CD8-positive, alpha-beta memory T cell (primary cell): ENCODE data around the gene CCDC136. TPM values are rescaled to one million over a fixed set of nuclear protein-coding genes. Genes with fewer than 3 reads are reported as not detected.

ENCODE experiments used
- CTCF ChIA-PET: fragments of 350-600 bp; sonication (Branson Sonifier 250); formaldehyde crosslinking; loops from one replicate; lab custom pipeline; 2021; ENCODE audit warnings: antibody characterized with exemption; lab: Charles Lee
- POLR2A ChIA-PET: fragments of 350-600 bp; sonication (Branson Sonifier 250); formaldehyde crosslinking; loops from one replicate; lab custom pipeline; 2021; ENCODE audit warnings: antibody characterized with exemption; lab: Charles Lee
- DNase-seq, 5 donors: peaks; one replicate each; pipeline versions ENCODE4 v3.0.0 to v3.0.0-alpha.2; 2020 to 2022; ENCODE audit warnings: mixed read lengths in 1 of 5
- H3K27ac ChIP-seq: one replicate; pipeline ENCODE4 v1.7.0; 2013; ENCODE audit warnings: low read depth, mild to moderate bottlenecking, low read length, moderate library complexity
- H3K27me3 ChIP-seq: 2 replicates; pipeline ENCODE4 v1.7.0; 2013; ENCODE audit warnings: low read length, mild to moderate bottlenecking; ENCODE audit not compliant: insufficient read depth, poor library complexity, severe bottlenecking
- H3K36me3 ChIP-seq: 2 replicates; pipeline ENCODE4 v1.7.0; 2013; ENCODE audit warnings: mild to moderate bottlenecking, low read length, moderate library complexity; ENCODE audit not compliant: insufficient read depth
- H3K4me1 ChIP-seq: 2 replicates; pipeline ENCODE4 v1.7.0; 2013; ENCODE audit warnings: mild to moderate bottlenecking, low read length, moderate library complexity; ENCODE audit not compliant: insufficient read depth
- H3K4me3 ChIP-seq: 2 replicates; pipeline ENCODE4 v1.7.0; 2013; ENCODE audit warnings: mild to moderate bottlenecking, low read length
- H3K9me3 ChIP-seq: 2 replicates; pipeline ENCODE4 v1.7.0; 2013; ENCODE audit warnings: mild to moderate bottlenecking, low read length
- H3K27ac Mint-ChIP-seq, 8 donors: one replicate each; pipeline ENCODE4 v1.8.0; 2020 to 2021; ENCODE audit warnings: mixed read lengths in 8 of 8, mild to moderate bottlenecking in 6 of 8, inconsistent platforms in 3 of 8, moderate library complexity in 3 of 8
- H3K27me3 Mint-ChIP-seq, 2 donors: one replicate each; pipeline ENCODE4 v1.8.0; 2020 to 2021; ENCODE audit warnings: mixed read lengths in 2 of 2, mild to moderate bottlenecking in 1 of 2, moderate library complexity in 1 of 2
- H3K36me3 Mint-ChIP-seq, 3 donors: one replicate each; pipeline ENCODE4 v1.8.0; 2020 to 2021; ENCODE audit warnings: mixed read lengths in 3 of 3, inconsistent platforms in 1 of 3, mild to moderate bottlenecking in 1 of 3
- H3K4me1 Mint-ChIP-seq, 3 donors: one replicate each; pipeline ENCODE4 v1.8.0; 2020 to 2021; ENCODE audit warnings: mixed read lengths in 3 of 3, inconsistent platforms in 1 of 3, mild to moderate bottlenecking in 1 of 3
- H3K4me3 Mint-ChIP-seq, 7 donors: one replicate each; pipeline ENCODE4 v1.8.0; 2020 to 2021; ENCODE audit warnings: mixed read lengths in 7 of 7, mild to moderate bottlenecking in 6 of 7, moderate library complexity in 4 of 7, inconsistent platforms in 2 of 7
- H3K9me3 Mint-ChIP-seq, 5 donors: one replicate each; pipeline ENCODE4 v1.8.0; 2020 to 2022; ENCODE audit warnings: mixed read lengths in 5 of 5, mild to moderate bottlenecking in 3 of 5, moderate library complexity in 2 of 5, inconsistent platforms in 1 of 5
- polyA plus RNA-seq: library from polyadenylated mRNA; unstranded; fragments of 300-500 nt; fragmentation: Illumina TruSeq; gene quantifications from one replicate; pipeline ENCODE4 v1.2.3, GENCODE V29; 2021
- total RNA-seq, 2 experiments: library from RNA; stranded (reverse); gene quantifications; one replicate each; pipeline ENCODE4 v1.2.3, GENCODE V29; 2021

CCDC136 gene
- total and polyA plus RNA-seq, 3 experiments from 2014 or later: 2.6 to 9.0 (median 8.7) TPM

- no peaks in the 10 kb centered on the region for H3K9me3 ChIP-seq
- no peaks in the 10 kb centered on the region for H3K36me3 ChIP-seq
- peaks cover 0 to 2% of the 10 kb centered on the region in 2 donors for H3K27me3 Mint-ChIP-seq
- no peak overlapping the region for H3K4me3 Mint-ChIP-seq
- no peaks in the 10 kb centered on the region for H3K9me3 Mint-ChIP-seq
- H3K27ac ChIP-seq: no peak overlapping the region
- POLR2A ChIA-PET: no interaction called here
- H3K4me1 Mint-ChIP-seq: no peaks in the 10 kb centered on the region
- no peak overlapping the region for H3K27ac Mint-ChIP-seq
- CTCF ChIA-PET: no interaction called here
- H3K4me3 ChIP-seq: no peak overlapping the region
- no peak for DNase-seq
- H3K4me1 ChIP-seq: no peaks in the 10 kb centered on the region
- H3K27me3 ChIP-seq: no peaks in the 10 kb centered on the region
- no peaks in the 10 kb centered on the region for H3K36me3 Mint-ChIP-seq
Measured at GRCh38 chr7:128856001-128856718, 64.4 kb downstream of the CCDC136 start.

GRCh38 chr7:128858380-128859231 is 66.8 kb downstream of the CCDC136 start:
- Histone ChIP-seq H3K4me3 (no peak overlapping the region), H3K27ac (no peak overlapping the region), H3K27me3 (no peaks in the 10 kb centered on the region), H3K36me3 (no peaks in the 10 kb centered on the region), H3K9me3 (no peaks in the 10 kb centered on the region), H3K4me1 (peaks cover 5% of the 10 kb centered on the region)
- Mint-ChIP-seq H3K9me3 (peaks cover 0 to 2% (median 0%) of the 10 kb centered on the region in 5 donors), H3K4me3 (no peak overlapping the region), H3K4me1 (peaks cover 11 to 15% (median 13%) of the 10 kb centered on the region in 3 donors), H3K27me3 (peaks cover 0 to 7% of the 10 kb centered on the region in 2 donors), H3K36me3 (peaks cover 0 to 7% (median 0%) of the 10 kb centered on the region in 3 donors), H3K27ac (no peak overlapping the region)
- CTCF ChIA-PET: no interaction called here
- no peak for DNase-seq
- POLR2A ChIA-PET: no interaction called here

- Mint-ChIP-seq H3K27ac (no peak overlapping the region), H3K4me1 (peaks cover 15 to 20% (median 18%) of the 10 kb centered on the region in 3 donors), H3K36me3 (peaks cover 0 to 7% (median 0%) of the 10 kb centered on the region in 3 donors), H3K27me3 (peaks cover 0 to 7% of the 10 kb centered on the region in 2 donors), H3K4me3 (no peak overlapping the region), H3K9me3 (peaks cover 0 to 2% (median 0%) of the 10 kb centered on the region in 5 donors)
- no peak for DNase-seq
- Histone ChIP-seq H3K27ac (peak overlapping the region; percentile 55), H3K27me3 (no peaks in the 10 kb centered on the region), H3K4me3 (no peak overlapping the region), H3K36me3 (no peaks in the 10 kb centered on the region), H3K9me3 (no peaks in the 10 kb centered on the region), H3K4me1 (peaks cover 14% of the 10 kb centered on the region)
- CTCF ChIA-PET: interaction anchor here (0.9 to 5.6 kb wide), 2 partner anchors 13 to 25 kb away, joined by 3 to 47 read pairs; no protein-coding TSS in a partner anchor
- POLR2A ChIA-PET: no interaction called here
Measured at GRCh38 chr7:128859232-128860157, 67.7 kb downstream of the CCDC136 start.

GRCh38 chr7:128860158-128861073 is 68.6 kb downstream of the CCDC136 start:
- H3K36me3 ChIP-seq: peaks cover 6% of the 10 kb centered on the region
- H3K9me3 ChIP-seq: no peaks in the 10 kb centered on the region
- DNase-seq: no peak
- Mint-ChIP-seq H3K9me3 (peaks cover 0 to 2% (median 0%) of the 10 kb centered on the region in 5 donors), H3K4me3 (peak overlapping the region in 2 of 7 donors; percentile 10 to 41), H3K36me3 (peaks cover 0 to 14% (median 0%) of the 10 kb centered on the region in 3 donors), H3K4me1 (peaks cover 23 to 29% (median 27%) of the 10 kb centered on the region in 3 donors), H3K27ac (peak overlapping the region in 1 of 8 donors; percentile 82), H3K27me3 (peaks cover 0 to 7% of the 10 kb centered on the region in 2 donors)
- H3K4me3 ChIP-seq: no peak overlapping the region
- H3K27ac ChIP-seq: peak overlapping the region; percentile 55
- H3K4me1 ChIP-seq: peaks cover 14% of the 10 kb centered on the region
- H3K27me3 ChIP-seq: no peaks in the 10 kb centered on the region
- ChIA-PET POLR2A (interaction anchor here (0.8 kb wide), 1 partner anchor 69 kb away, joined by 3 read pairs; no protein-coding TSS in a partner anchor), CTCF (interaction anchor here (0.9 to 5.6 kb wide), 2 partner anchors 12 to 24 kb away, joined by 3 to 47 read pairs; no protein-coding TSS in a partner anchor)

GRCh38 chr7:128861957-128862570 is 70.3 kb downstream of the CCDC136 start:
- Histone ChIP-seq H3K27me3 (no peaks in the 10 kb centered on the region), H3K36me3 (peaks cover 11% of the 10 kb centered on the region), H3K27ac (peak overlapping the region; percentile 55), H3K4me3 (peak overlapping the region; percentile 98), H3K4me1 (peaks cover 14% of the 10 kb centered on the region), H3K9me3 (no peaks in the 10 kb centered on the region)
- DNase-seq: no peak
- H3K4me1 Mint-ChIP-seq: peaks cover 26 to 37% (median 36%) of the 10 kb centered on the region in 3 donors
- CTCF ChIA-PET: interaction anchor here (0.7 to 5.6 kb wide), 4 partner anchors 14 to 22 kb away, joined by 4 to 47 read pairs (median 4); no protein-coding TSS in a partner anchor
- POLR2A ChIA-PET: interaction anchor here (0.5 kb wide), 1 partner anchor 355 kb away, joined by 4 read pairs; no protein-coding TSS in a partner anchor
- peak overlapping the region; percentile 84 to 100 (median 96) for H3K27ac Mint-ChIP-seq
- peak overlapping the region; percentile 93 to 100 (median 96) for H3K4me3 Mint-ChIP-seq
- H3K36me3 Mint-ChIP-seq: peaks cover 3 to 23% (median 3%) of the 10 kb centered on the region in 3 donors
- peaks cover 0 to 5% of the 10 kb centered on the region in 2 donors for H3K27me3 Mint-ChIP-seq
- H3K9me3 Mint-ChIP-seq: peaks cover 0 to 2% (median 0%) of the 10 kb centered on the region in 5 donors

- peaks cover 29 to 41% (median 40%) of the 10 kb centered on the region in 3 donors for H3K4me1 Mint-ChIP-seq
- Histone ChIP-seq H3K27ac (peak within 1 kb of the TSS; percentile 88), H3K4me3 (peak within 1 kb of the TSS; percentile 98), H3K36me3 (peaks cover 11% of the 10 kb centered on the region), H3K27me3 (no peaks in the 10 kb centered on the region), H3K4me1 (peaks cover 14% of the 10 kb centered on the region), H3K9me3 (no peaks in the 10 kb centered on the region)
- peak; percentile 98 to 99 (median 99) for DNase-seq
- H3K9me3 Mint-ChIP-seq: peaks cover 0 to 2% (median 0%) of the 10 kb centered on the region in 5 donors
- peaks cover 0 to 5% of the 10 kb centered on the region in 2 donors for H3K27me3 Mint-ChIP-seq
- CTCF ChIA-PET: interaction anchor here (0.7 to 5.6 kb wide), 4 partner anchors 15 to 21 kb away, joined by 4 to 47 read pairs (median 4); no protein-coding TSS in a partner anchor
- peak within 1 kb of the TSS; percentile 93 to 100 (median 96) for H3K4me3 Mint-ChIP-seq
- H3K36me3 Mint-ChIP-seq: peaks cover 3 to 24% (median 3%) of the 10 kb centered on the region in 3 donors
- POLR2A ChIA-PET: interaction anchor here (0.5 to 1.2 kb wide), 4 partner anchors 18 to 356 kb away, joined by 3 to 4 read pairs (median 4); no protein-coding TSS in a partner anchor
- peak within 1 kb of the TSS; percentile 84 to 100 (median 96) for H3K27ac Mint-ChIP-seq
Measured at GRCh38 chr7:128862571-128863432, 71.0 kb downstream of the CCDC136 start, which contains the start of gene ATP6V1F. Gene ATP6V1F, plus strand, starts transcription at chr7:128862856. Its CDS starts 49 bp downstream, at chr7:128862905.
